SKM-1 treated with dmso at 0.1 percent for 144 hours (cell line): ENCODE data around the gene TRERF1.

Source experiments
- DNase-seq: peaks from one replicate; lab custom pipeline; 2025; ENCODE audit not compliant: unreplicated experiment; lab: John Stamatoyannopoulos, UW

Gene TRERF1

DNA sequence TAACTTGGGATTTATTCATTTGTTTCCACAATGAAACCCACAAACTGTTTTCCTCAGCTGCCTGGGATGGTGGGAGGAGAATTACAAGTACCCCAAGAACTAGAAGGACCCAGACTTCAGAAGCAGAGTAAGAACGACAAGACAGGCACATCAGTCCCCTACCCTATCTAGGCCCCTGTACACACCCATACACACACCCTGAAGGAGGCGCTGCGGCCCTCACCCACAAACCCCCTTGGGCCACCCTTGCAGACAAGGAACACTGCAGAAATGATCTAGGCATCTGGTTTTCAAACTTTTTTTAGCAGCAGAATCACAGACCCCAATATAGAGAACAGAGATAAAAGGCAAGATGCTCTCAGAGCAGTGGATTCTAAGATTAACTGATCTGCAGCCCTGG is 55.0 kb downstream of the TRERF1 start:
- no peak for DNase-seq

DNA sequence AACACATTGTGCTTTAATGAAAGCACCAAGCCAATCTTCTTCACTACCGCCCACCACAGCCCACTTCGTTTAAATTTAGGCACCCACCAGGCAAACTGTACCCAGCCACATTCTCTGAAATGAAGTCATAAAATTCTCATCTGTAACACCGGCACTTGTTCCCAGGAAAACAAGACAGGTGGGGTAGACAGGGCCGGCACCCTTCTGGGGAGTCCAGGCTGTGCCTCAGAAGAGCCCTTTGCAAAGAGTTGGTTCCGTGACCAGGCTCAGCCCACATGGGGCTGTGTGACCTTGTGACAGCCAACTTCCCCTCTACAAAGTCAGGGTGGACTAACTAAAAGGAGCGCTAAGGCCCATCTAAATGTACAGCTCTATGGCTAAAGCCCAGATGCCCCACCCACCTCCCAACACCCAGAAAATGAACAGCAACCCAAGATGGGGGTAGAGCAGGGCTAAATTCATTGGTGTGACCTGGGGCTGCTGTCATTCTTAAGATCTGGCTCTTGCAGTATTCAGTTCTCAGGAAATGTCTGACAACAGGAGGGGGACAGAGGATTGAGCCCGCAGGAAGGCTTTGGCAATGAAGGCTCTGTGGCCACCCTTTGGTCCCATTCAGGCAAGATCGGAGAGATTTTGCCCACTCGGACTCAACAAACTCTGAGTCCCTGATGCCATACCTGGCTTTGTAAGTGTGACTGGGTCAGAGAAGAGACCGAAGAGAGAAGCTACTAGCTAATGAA is 56.7 kb downstream of the TRERF1 start:
- no peak for DNase-seq

DNA sequence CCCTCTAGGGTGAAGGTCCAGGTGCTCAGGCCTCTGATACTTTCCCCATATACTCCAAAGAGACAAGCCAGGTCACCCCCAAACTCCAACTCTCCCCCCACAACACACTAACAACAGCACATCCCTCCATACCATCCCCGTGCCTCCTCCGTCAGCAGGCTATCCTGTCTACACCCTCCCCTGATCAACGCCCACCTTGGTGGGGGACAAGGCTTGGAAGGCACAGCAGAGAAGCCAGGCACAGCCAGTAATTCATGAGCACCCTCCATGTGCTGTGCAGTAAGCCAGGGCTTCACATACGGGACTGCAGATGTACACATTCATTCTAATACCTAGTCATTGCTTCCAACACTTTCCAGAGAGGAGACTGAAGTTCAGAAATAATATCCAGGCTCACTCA is 57.6 kb downstream of the TRERF1 start:
- no peak for DNase-seq

DNA sequence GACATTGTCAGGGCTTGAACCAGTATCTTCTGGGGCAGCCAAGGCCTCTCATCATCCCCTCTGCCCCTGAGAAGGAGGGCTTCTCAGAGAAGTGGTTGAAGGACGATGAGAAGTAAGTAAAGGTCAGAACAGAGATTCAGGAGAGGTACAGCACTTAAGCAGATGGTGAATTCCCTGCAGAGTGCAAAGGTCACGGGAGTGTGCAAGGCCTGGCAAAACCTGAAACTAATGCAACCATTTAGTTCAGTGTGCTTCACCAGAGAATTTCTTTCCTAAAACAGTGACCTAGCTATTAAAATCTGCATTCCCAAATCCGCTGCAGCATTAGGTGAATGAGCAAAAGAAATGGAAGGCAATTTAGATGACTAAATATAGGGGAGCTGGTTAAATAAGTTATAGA is 58.4 kb downstream of the TRERF1 start:
- no peak for DNase-seq

DNA sequence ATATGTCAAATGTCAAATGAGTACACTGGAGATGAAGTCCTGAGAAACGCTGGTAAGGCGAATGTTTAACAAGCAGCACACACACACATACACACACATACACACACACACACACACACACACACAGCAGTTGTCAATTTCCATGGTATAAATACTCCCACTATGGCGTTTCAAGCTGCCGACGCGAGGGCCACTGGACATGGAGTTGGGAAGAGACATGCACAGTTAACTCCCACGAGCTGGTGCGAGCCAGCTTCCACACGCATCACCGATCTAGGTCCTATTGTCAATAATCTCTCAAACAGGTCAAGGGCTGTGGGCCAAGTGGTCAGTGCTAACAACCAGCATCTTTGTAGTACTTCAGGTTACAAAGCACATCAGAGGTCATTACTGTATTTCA is 58.9 kb downstream of the TRERF1 start:
- no peak for DNase-seq

DNA sequence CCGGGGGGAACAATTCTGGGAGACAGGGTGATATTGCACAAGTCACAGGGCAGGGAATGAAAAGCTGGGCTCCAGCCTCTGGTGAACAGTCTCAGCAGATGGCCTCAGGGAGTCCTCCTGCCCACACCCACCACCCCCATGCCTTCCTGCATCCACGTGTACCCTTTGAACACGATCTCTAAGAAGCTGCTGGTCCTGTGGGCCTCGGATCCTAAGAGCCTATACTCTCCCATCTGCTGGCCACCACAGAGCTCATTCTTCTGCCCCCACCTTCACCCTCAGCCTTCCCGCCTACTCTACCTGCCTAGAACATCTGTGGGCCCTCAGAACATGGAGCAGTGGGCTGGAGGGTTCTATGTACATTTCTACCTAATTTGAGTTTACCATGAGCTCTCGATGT is 60.3 kb downstream of the TRERF1 start:
- no peak for DNase-seq

DNA sequence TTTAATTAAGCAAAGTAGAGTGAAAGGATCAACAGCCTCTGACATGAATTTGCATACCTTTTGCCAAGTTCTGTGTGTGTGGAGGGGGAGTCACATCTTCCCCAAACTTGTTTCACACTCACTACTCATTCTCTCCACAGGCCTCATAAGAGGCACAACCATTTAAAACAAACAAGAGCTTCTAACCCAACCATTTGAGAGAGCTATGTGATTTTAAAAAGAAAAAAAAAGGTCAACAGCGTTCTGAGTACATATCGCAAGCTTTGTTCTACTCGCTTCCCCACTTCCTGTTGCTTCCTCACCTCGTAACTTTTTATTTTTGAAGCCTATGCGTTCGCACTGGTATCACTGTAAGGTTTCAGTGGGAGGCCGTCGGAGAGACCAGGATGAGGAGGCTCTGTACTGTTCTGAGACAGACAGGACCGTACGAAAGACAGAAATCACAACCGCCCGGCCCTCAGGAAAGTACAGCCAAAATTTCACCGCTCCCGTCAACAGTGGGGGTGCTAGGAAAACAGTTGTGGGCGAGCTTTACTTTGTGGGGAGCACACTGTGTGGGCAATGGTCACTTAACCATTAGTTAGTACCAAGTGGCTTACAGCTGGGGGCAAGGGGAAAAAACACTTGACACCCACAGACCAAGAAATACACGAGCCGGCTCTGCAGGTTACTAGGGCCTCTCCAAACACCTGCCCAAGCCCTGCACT is 61.3 kb downstream of the TRERF1 start:
- no peak for DNase-seq

DNA sequence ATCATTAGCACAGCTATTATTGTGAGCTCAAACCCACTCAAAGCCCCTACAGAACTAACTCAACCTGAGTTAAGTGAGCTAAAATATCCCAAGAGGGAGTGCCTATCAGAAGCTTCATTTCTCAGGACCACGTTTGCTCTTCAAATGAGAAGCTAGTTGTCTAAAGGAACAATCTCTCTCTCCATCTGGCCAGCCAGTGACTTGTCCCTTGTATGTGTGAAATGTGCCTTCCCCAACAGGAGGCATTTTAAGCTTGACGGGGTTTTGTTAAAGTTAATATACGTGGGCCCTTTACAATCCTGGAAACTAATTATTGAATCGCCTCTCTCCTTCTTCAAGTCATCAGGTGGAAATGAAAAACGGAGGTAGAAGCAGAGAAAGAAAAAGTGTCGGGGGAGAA is 62.0 kb downstream of the TRERF1 start:
- DNase-seq: no peak

DNA sequence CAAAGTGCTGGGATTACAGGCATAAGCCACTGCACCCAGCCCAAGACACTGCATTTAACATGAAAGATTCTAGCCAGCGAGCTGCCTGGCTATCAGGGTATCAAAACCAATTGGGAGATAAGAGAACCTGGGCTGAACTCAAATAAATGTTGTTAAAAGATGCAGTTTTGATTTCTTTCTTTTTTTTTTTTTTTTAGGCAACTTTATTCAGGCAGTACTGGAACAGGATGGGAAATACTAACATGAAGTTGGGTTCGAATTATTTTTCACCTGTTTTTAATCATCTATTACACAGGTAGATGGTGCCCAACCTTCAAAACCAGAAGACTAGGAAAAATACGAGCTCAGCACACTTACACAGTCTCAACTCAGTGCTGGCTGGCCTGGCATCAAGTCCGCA is 63.7 kb downstream of the TRERF1 start:
- DNase-seq: no peak

DNA sequence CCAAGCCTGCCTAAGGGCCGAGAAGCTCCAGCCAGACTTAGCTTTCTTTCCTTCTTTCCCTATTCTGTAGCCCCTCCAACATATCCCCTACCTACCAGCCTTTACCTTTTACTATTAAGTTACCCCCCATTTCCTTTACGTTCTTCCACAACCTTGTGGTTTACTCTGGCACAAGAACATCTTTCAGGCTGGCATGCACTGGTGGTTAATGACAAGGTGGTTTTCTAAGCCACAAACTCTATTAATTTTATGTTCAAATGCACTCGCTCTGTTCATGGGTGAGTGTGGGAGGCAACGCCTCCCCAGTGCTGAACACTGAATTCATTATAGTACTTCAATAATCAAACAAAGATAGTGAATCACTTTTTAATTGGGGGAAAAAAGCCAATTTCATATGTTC is 64.4 kb downstream of the TRERF1 start:
- no peak for DNase-seq

DNA sequence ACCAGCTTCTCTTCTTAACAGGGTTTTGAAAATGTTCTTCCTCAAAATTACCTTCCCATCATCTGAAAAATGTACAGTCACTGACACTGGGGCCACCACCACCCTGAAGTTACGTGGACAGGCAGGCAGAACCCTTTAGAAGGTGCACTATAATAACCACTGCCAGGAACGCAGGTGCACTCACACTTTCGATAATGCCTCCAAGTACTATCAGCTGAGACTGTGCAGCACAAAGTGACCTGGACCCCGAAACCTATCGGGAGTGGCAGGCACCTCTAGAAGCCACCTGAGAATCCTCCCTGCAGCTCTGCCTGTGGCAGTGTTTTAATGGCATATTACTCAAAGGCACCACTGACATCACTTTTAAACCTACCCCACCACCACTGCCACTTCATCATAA is 66.4 kb downstream of the TRERF1 start:
- DNase-seq: no peak

DNA sequence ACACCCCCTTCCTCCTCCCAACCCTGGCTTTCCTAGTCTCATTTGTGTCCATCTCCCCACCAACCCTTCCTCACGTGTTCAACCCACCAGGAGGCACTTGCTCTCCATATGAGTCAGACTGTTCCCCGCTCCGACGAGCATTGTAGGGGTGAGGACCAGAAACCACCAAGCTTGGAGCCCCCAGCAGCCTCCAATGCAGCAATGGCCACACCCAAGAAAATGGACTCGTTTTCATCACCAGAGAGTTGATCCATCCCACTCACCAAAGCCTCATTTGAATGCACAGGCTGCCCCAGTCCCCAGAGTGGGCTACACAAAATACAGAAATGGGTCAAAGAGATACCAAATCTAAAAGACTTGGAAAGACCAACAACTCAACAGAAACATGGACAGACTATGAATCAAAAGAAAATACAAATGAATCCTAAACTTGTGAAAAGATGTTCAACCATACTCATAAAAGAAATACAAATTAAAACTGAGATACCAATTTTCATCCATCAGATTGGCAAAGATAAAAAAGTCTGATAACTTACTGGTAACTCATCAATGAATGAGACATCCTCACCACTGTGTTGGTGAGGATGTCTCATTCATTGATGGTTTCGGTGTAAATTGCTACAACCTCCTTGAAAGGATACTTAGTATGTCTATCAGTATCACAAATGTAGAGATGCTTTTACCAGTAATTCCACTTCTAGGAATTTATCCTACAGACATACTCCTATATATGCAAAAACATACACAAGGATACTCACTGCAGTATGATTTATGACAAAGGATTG is 68.1 kb downstream of the TRERF1 start:
- DNase-seq: no peak

DNA sequence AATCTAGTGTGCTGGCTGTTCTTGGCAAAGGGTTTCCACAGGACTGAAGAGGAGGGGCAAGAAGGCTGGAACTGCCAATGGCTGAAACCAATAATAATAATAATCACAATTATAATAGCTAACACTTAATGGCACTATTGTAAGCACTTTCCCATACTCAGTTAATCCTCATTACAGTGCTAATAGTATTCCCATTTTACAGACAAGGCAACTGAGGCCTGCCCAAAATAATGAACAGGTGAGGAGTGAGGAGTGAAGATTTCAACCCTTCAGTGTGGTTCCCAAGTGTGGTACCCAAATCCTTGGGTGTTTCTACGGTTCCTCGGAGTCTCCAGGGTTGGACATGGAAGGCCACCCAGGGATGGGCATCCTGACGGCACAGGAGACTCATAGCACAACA is 69.9 kb downstream of the TRERF1 start:
- DNase-seq: no peak

DNA sequence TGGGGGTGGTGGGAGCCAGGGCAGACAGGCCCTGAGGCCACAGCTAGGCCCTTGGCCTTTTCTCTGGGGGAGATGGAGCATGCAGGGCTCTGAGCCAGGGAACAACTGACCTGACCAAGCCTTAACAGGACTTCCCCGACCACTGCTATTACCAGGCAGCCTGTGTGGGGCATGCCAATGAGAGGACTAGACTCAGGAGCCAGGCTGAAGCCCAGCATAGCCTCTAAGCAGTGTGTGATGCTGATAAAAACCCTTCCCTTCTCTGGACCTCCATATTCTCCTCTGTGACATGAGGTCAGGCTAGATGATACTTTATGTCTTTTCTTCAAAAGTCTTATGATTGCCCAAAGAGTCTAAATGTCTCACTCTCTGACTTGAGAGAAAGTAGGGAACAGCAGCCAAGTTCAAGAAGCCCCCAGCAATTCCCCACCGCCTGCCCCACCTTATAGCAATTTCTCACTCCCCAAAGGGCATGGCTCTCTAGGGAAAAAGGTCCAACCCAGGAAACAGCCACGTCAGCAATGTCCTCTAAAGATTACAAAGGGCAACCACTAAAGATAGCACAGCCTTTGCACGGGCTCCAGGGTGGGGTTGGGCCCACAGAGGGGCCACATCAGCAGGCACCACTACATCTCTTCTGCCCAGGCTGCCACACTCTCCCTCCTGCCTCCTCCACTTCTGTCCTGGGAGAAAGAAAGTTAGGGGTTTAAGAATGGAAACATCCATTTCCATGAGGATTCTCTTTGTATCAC is 71.3 kb downstream of the TRERF1 start:
- DNase-seq: no peak

DNA sequence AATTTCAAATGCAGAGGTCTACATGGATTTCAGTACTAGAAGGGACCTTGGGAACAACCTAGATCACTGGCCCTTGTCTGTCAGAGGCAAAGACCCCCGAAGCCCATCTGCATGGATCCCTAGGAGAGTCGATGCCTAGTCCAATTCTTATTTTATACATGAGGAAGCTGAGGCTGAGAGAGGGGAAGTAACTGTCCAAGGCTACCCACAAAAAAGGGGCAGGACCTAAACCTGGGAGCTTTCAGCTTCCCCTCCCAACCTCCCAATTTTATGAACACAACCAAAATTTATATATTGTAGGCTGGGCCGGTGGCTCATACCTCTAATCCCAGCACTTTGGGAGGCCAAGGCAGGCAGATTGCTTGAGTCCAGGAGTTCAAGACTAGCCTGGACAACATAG is 73.2 kb downstream of the TRERF1 start:
- DNase-seq: peak; percentile 76

DNA sequence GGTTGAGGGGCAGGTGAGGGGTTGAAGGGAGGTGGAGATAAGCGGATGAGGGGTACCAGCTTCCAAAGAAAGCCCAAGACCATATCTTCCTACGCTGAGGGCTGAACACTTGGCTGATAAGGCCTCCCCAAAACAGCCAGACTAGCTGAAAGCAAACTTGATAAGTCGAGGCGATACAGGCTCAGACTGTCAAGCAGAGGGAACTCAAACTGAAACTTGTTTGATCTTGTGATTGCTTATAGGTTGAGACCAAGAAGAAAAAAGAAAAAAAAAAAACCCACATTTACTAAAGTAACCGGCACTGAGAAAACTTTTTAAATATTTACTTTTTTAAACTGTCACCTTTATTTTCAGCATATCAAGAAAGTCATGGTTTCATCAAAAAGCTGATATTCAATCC is 73.6 kb downstream of the TRERF1 start:
- DNase-seq: no peak

DNA sequence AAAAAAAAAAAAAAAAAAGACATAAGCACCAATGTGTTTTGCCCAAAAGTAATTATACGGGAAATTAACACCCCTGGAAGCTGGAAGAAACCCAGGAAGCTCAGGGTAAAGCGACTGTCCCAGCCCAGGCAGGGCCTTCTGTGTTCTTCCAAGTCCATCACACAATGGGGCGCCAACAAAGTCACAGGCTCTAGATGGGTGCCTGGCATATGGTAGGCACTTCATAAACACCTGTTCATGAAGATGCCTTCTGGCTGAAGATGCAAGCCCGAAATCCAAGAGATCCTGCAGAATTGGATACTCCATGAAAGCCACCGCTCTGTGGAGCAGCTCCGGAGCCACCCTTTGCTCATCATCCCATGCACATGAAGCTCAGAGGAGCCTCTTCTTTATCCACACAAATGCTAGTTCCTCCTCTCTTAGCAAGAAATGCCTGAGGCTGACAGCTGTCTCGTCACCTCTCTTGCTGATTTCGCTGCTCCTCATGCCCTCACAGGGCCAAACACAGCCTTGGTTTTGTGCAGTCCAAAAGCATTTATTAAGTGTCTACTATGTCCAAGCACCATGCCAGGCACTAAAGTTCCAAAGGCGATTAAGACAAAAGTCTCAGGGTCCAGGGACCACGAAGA is 76.6 kb downstream of the TRERF1 start:
- no peak for DNase-seq

DNA sequence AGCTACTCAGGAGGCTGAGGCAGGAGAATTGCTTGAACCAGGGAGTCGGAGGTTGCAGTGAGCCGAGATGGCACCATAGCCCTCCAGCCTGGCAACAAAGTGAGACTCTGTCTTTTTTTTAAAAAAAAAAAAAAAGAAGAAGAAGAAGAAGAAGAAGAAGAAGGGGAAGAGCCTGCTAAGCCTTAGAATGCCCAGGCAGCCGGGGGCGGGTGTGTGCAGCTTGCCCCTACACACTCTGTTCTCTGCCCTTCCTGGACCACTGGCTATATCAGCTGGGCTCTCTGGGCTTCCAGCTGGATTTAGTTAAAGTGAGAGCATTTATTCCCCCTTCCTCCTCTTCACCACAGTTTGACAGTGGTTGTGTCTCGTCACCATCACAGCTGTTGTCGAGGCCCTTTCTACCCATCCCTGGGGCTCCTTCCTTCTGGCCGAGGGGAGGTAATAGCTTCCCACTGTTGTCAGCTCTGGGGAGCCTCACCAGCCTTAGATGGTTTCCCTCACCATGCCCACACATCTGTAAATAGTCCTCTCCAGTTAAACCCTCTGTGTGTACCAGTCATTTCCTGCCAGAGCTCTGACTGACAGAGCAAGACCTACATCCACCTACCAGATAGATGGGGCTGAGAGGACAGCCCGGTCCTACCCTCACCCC is 77.6 kb downstream of the TRERF1 start:
- DNase-seq: peak; percentile 31

DNA sequence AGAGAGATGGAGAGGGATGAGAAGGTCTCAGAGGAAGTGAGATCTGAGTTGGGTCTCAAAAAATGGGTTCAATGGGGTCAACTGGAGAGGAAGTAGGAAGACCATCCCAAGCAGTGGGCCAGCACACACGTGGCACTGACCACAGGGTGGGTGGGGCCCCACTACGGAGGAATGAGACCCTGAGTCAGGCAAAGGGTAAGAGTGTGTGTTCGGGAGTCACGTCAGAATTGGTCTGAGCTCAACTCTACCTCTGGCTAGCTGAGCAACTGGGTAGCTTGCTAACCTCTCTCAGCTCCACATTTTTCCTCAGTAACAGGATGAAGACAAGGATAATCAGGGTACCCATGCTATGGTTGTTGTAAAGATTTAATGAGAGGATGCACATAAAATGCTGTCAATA is 79.0 kb downstream of the TRERF1 start:
- no peak for DNase-seq

DNA sequence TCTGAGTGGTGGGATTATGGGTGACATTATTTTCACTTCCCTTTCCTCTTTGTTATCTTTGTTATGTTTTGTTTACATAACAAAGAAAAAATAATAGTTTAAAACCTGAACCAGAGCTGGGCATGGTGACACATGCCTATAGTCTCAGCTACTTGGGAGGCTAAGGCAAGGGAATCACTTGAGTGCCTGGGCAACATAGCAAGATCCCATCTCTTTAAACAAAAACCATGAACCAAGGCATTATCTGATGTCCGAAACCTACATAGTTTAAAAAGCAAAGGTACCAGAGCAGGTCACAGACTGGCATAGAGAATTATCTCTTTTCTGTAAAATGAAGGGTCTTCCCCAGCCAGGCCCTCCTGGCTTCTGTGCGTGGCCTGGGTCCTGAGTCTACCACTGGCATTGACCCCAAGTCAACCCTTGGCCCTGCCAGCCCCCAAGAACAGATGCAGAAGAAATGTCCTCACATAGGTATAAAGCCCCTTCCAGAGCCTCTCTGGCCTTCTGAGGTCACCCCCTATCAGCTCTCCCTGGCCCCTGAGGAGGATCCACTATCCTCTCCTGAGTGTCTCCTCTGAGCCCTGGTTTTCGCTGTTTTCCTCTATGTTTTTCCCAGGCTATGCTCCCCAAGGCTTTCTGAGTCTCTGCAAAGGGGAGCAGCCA is 81.3 kb downstream of the TRERF1 start:
- DNase-seq: no peak
